Measurements from ENCODE around the gene MYCN.

The MYCN gene

DNA sequence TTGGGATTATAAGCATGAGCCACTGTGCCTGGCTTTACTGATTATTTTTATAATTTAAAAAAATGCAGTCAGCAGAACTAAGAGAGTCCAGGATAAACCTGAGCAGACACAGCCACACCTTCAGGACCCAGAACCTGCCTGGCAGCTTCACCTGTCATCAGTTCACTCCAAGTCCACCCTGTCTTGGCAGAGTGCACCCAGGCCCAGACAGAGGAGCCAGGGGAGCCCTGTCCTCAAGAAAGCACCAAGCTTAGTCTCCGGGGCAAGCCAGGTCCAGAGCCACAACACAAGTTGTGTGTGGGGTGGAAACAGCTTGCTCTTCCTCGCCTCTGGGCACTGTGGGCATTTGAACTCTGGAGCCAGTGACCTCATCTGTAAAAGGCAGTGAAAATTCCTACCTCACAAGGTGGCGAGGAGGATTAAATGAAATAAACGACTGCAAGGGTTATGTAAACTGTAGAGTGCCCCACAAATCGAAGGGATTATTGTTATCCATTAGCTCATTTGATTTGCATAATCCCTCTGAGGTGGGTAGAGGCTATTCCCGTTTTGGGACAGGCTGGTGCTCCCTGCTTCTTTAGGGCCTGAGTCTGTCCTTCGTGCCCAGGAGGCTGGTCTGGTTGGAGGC lies 24.7 kb downstream of the MYCN start:
- no peaks in the 10 kb centered on the region for H4K20me1 ChIP-seq (ENCODE audit: insufficient read depth, low read length)
- no peak overlapping the region for H3K4me2 ChIP-seq (ENCODE audit: low read depth, low read length)
- H2AFZ ChIP-seq (ENCODE audit: low read length): no peak overlapping the region
- H3K27ac ChIP-seq (ENCODE audit: low read length): no peak overlapping the region
- no peaks in the 10 kb centered on the region for H3K79me2 ChIP-seq (ENCODE audit: low read length)
- H3K4me3 ChIP-seq (ENCODE audit: low read length): no peak overlapping the region
- H3K36me3 ChIP-seq (replicated peaks; ENCODE audit: insufficient read depth, low read length): no peaks in the 10 kb centered on the region
- no peaks in the 10 kb centered on the region for H3K27me3 ChIP-seq (replicated peaks; ENCODE audit: insufficient read depth, low read length)
- H3K4me1 ChIP-seq (ENCODE audit: low read length): no peaks in the 10 kb centered on the region
- H3K9me2 ChIP-seq (replicated peaks; ENCODE audit: insufficient read depth, low read length): no peaks in the 10 kb centered on the region
- H3K9me3 ChIP-seq (replicated peaks; ENCODE audit: insufficient read depth, low read length): no peaks in the 10 kb centered on the region
- H3F3A ChIP-seq (ENCODE audit: insufficient read depth, low read length): no peaks in the 10 kb centered on the region
- no peak for DNase-seq
- H3K9ac ChIP-seq (ENCODE audit: low read length): no peak overlapping the region
- no peak for TF ChIP-seq EZH2phosphoT487 (IDR thresholded peaks at IDR 0.05; ENCODE audit: low read length)
- TF ChIP-seq EZH2 (optimal IDR thresholded peaks at IDR 0.05; ENCODE audit: low read depth, low read length): no peak
- TF ChIP-seq, protein P1, sequence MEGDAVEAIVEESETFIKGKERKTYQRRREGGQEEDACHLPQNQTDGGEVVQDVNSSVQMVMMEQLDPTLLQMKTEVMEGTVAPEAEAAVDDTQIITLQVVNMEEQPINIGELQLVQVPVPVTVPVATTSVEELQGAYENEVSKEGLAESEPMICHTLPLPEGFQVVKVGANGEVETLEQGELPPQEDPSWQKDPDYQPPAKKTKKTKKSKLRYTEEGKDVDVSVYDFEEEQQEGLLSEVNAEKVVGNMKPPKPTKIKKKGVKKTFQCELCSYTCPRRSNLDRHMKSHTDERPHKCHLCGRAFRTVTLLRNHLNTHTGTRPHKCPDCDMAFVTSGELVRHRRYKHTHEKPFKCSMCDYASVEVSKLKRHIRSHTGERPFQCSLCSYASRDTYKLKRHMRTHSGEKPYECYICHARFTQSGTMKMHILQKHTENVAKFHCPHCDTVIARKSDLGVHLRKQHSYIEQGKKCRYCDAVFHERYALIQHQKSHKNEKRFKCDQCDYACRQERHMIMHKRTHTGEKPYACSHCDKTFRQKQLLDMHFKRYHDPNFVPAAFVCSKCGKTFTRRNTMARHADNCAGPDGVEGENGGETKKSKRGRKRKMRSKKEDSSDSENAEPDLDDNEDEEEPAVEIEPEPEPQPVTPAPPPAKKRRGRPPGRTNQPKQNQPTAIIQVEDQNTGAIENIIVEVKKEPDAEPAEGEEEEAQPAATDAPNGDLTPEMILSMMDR (IDR thresholded peaks at IDR 0.05; ENCODE audit: low read length): no peak

DNA sequence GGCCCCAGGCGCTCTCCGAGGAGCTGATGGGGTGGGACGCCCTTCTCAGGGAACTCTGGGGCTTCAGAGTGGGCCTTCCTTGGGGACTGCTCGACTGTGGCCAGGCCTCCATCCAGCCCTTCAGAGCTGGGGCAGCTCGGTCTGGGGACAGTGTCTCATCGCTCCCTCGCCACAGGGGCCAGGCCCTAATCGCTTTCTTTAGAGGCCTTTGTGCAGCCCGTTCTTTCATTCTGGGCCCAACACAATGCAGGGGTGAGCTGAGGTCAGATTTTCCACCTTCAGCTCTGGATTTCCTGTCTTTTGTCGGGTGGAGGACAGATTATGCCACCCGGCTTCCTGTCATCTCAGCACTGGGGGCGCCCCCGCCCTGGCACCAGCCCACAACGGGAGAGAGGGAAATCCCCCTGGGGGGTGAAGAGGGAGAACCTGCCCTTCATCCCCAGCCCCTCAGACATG lies 25.2 kb downstream of the MYCN start:
- no peak for DNase-seq
- H3K36me3 ChIP-seq (replicated peaks; ENCODE audit: insufficient read depth, low read length): no peaks in the 10 kb centered on the region
- H3K9me3 ChIP-seq (replicated peaks; ENCODE audit: insufficient read depth, low read length): no peaks in the 10 kb centered on the region
- TF ChIP-seq, protein P1 (IDR thresholded peaks at IDR 0.05; ENCODE audit: low read length): no peak
- TF ChIP-seq EZH2 (optimal IDR thresholded peaks at IDR 0.05; ENCODE audit: low read depth, low read length): no peak
- TF ChIP-seq EZH2phosphoT487 (IDR thresholded peaks at IDR 0.05; ENCODE audit: low read length): no peak
- no peak overlapping the region for H3K9ac ChIP-seq (ENCODE audit: low read length)
- no peaks in the 10 kb centered on the region for H3K79me2 ChIP-seq (ENCODE audit: low read length)
- no peak overlapping the region for H2AFZ ChIP-seq (ENCODE audit: low read length)
- H3K4me2 ChIP-seq (ENCODE audit: low read depth, low read length): no peak overlapping the region
- H4K20me1 ChIP-seq (ENCODE audit: insufficient read depth, low read length): no peaks in the 10 kb centered on the region
- H3F3A ChIP-seq (ENCODE audit: insufficient read depth, low read length): no peaks in the 10 kb centered on the region
- H3K9me2 ChIP-seq (replicated peaks; ENCODE audit: insufficient read depth, low read length): no peaks in the 10 kb centered on the region
- H3K27ac ChIP-seq (ENCODE audit: low read length): no peak overlapping the region
- no peaks in the 10 kb centered on the region for H3K27me3 ChIP-seq (replicated peaks; ENCODE audit: insufficient read depth, low read length)
- no peaks in the 10 kb centered on the region for H3K4me1 ChIP-seq (ENCODE audit: low read length)
- no peak overlapping the region for H3K4me3 ChIP-seq (ENCODE audit: low read length)

DNA sequence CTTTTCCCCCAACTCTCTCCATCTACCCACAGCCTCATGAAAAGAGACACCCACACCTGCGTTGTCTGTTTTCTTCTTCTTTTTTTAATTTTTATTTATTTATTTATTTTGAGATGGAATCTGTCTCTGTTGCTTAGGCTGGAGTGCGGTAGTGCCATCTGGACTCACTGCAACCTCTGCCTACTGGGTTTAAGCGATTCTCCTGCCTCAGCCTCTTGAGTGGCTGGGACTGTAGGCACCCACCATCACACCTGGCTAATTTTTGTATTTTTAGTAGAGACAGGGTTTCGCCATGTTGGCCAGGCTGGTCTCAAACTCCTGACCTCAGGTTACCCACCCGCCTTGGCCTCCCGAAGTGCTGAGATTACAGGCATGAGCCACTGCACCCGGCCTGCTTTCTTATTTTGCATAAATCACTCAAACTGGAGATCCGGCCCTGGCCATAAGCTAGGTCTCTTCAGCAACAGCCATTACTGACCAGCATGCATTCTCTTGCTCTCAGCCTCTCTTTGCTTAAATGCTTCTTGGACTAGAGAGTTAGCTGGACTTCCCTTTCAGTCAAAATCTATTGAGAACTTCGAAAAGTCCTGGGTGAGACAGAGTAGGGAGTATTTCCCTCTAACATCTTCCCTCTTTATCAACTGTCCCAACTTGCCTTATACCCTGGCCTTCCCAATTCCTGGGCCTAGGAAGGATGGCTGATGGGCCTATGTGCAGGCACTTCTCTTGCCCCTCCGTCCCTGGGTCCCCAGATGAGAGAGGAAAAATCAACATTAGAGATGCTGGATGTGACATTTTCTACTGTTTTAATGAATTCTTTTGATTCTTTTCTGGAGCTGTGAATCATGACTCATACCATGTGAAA lies 27.3 kb downstream of the MYCN start:
- H2AFZ ChIP-seq (ENCODE audit: low read length): no peak overlapping the region
- H3K27ac ChIP-seq (ENCODE audit: low read length): no peak overlapping the region
- no peaks in the 10 kb centered on the region for H3F3A ChIP-seq (ENCODE audit: insufficient read depth, low read length)
- TF ChIP-seq, protein P1 (IDR thresholded peaks at IDR 0.05; ENCODE audit: low read length): no peak
- TF ChIP-seq EZH2 (optimal IDR thresholded peaks at IDR 0.05; ENCODE audit: low read depth, low read length) (no peak), EZH2phosphoT487 (IDR thresholded peaks at IDR 0.05; ENCODE audit: low read length) (no peak)
- H3K4me3 ChIP-seq (ENCODE audit: low read length): no peak overlapping the region
- no peaks in the 10 kb centered on the region for H3K9me2 ChIP-seq (replicated peaks; ENCODE audit: insufficient read depth, low read length)
- H3K9ac ChIP-seq (ENCODE audit: low read length): no peak overlapping the region
- no peaks in the 10 kb centered on the region for H3K79me2 ChIP-seq (ENCODE audit: low read length)
- H3K27me3 ChIP-seq (replicated peaks; ENCODE audit: insufficient read depth, low read length): no peaks in the 10 kb centered on the region
- no peak overlapping the region for H3K4me2 ChIP-seq (ENCODE audit: low read depth, low read length)
- DNase-seq: no peak
- H4K20me1 ChIP-seq (ENCODE audit: insufficient read depth, low read length): no peaks in the 10 kb centered on the region
- no peaks in the 10 kb centered on the region for H3K36me3 ChIP-seq (replicated peaks; ENCODE audit: insufficient read depth, low read length)
- H3K4me1 ChIP-seq (ENCODE audit: low read length): no peaks in the 10 kb centered on the region
- H3K9me3 ChIP-seq (replicated peaks; ENCODE audit: insufficient read depth, low read length): no peaks in the 10 kb centered on the region
